ENCODE results near the gene DBN1. TPM values are rescaled to one million over a fixed set of nuclear protein-coding genes. Genes with fewer than 3 reads are reported as not detected.

Gene DBN1
- total and polyA plus RNA-seq, 2 experiments from 2014 or later: 163 to 257 TPM

- Histone ChIP-seq H3K4me2 (ENCODE audit: unreplicated experiment) (peak overlapping the region; percentile 76), H3K36me3 (ENCODE audit: low read depth) (no peaks in the 10 kb centered on the region), H3K9me2 (ENCODE audit: insufficient read depth) (no peaks in the 10 kb centered on the region), H3K9ac (peak overlapping the region; percentile 91), H3F3A (ENCODE audit: insufficient read depth) (no peaks in the 10 kb centered on the region), H3K9me3 (ENCODE audit: low read depth) (no peaks in the 10 kb centered on the region), H3K4me1 (ENCODE audit: insufficient read depth) (peaks cover 10% of the 10 kb centered on the region), H2AFZ (no peak overlapping the region), H4K20me1 (ENCODE audit: insufficient read depth) (no peaks in the 10 kb centered on the region), H3K27me3 (replicated peaks; ENCODE audit: insufficient read depth) (no peaks in the 10 kb centered on the region), H3K79me2 (ENCODE audit: insufficient read depth) (peaks cover 28% of the 10 kb centered on the region), H3K4me3 (peak overlapping the region; percentile 76), H3K27ac (no peak overlapping the region)
- in situ Hi-C loops (cut with MboI): no loop called here
- DNase-seq: no peak
- TF ChIP-seq EZH2 (IDR thresholded peaks at IDR 0.05; ENCODE audit: insufficient read depth, poor library complexity, severe bottlenecking) (no peak), EZH2phosphoT487 (IDR thresholded peaks at IDR 0.05; ENCODE audit: insufficient read depth, low read depth) (no peak)
- WGBS, 2 experiments (ENCODE audit: low coverage in 1 of 2, low lambda C conversion rate in 2 of 2, missing lambda C conversion rate in 2 of 2): 87% methylated on average over 10 to 11 of the region's 11 CpGs
Observed at GRCh38 chr5:177427919-177428573, 45.4 kb downstream of the DBN1 start.

- Histone ChIP-seq H3K36me3 (ENCODE audit: low read depth) (no peaks in the 10 kb centered on the region), H3K9ac (peak overlapping the region; percentile 91), H3K27me3 (replicated peaks; ENCODE audit: insufficient read depth) (no peaks in the 10 kb centered on the region), H3K79me2 (ENCODE audit: insufficient read depth) (peaks cover 28% of the 10 kb centered on the region), H4K20me1 (ENCODE audit: insufficient read depth) (no peaks in the 10 kb centered on the region), H3K9me2 (ENCODE audit: insufficient read depth) (no peaks in the 10 kb centered on the region), H3K4me2 (ENCODE audit: unreplicated experiment) (peak overlapping the region; percentile 76), H3K27ac (peak overlapping the region; percentile 57), H3K4me1 (ENCODE audit: insufficient read depth) (peaks cover 10% of the 10 kb centered on the region), H3K9me3 (ENCODE audit: low read depth) (no peaks in the 10 kb centered on the region), H2AFZ (peak overlapping the region; percentile 53), H3K4me3 (peak overlapping the region; percentile 76), H3F3A (ENCODE audit: insufficient read depth) (no peaks in the 10 kb centered on the region)
- DNase-seq: peak; percentile 44
- TF ChIP-seq EZH2phosphoT487 (IDR thresholded peaks at IDR 0.05; ENCODE audit: insufficient read depth, low read depth): no peak
- TF ChIP-seq EZH2 (IDR thresholded peaks at IDR 0.05; ENCODE audit: insufficient read depth, poor library complexity, severe bottlenecking): no peak
- WGBS, 2 experiments (ENCODE audit: low coverage in 1 of 2, low lambda C conversion rate in 2 of 2, missing lambda C conversion rate in 2 of 2): 13 to 14% methylated on average over 11 of the region's 11 CpGs
- in situ Hi-C loops (cut with MboI): no loop called here
Observed at GRCh38 chr5:177427211-177427822, 46.1 kb downstream of the DBN1 start.

GRCh38 chr5:177426566-177427210, 46.7 kb downstream of the DBN1 start, which contains the start of gene GRK6:
TSS of gene GRK6 (plus strand) at chr5:177426676. CDS start at chr5:177426846, 170 bp downstream.
- H3K79me2 ChIP-seq (ENCODE audit: insufficient read depth): peaks cover 28% of the 10 kb centered on the region
- H3K9me2 ChIP-seq (ENCODE audit: insufficient read depth): no peaks in the 10 kb centered on the region
- peak within 1 kb of the TSS; percentile 79 for H3K27ac ChIP-seq
- H3K9me3 ChIP-seq (ENCODE audit: low read depth): no peaks in the 10 kb centered on the region
- peaks cover 10% of the 10 kb centered on the region for H3K4me1 ChIP-seq (ENCODE audit: insufficient read depth)
- peak; percentile 74 for DNase-seq
- H2AFZ ChIP-seq: peak within 1 kb of the TSS; percentile 89
- no peaks in the 10 kb centered on the region for H3F3A ChIP-seq (ENCODE audit: insufficient read depth)
- peak within 1 kb of the TSS; percentile 76 for H3K4me2 ChIP-seq (ENCODE audit: unreplicated experiment)
- no peaks in the 10 kb centered on the region for H3K27me3 ChIP-seq (replicated peaks; ENCODE audit: insufficient read depth)
- H3K9ac ChIP-seq: peak within 1 kb of the TSS; percentile 91
- in situ Hi-C loops (cut with MboI): no loop called here
- H3K36me3 ChIP-seq (ENCODE audit: low read depth): no peaks in the 10 kb centered on the region
- peak within 1 kb of the TSS; percentile 76 for H3K4me3 ChIP-seq
- TF ChIP-seq EZH2 (IDR thresholded peaks at IDR 0.05; ENCODE audit: insufficient read depth, poor library complexity, severe bottlenecking): no peak
- TF ChIP-seq EZH2phosphoT487 (IDR thresholded peaks at IDR 0.05; ENCODE audit: insufficient read depth, low read depth): no peak
- 1 to 3% methylated on average over 6 to 80 of the region's 82 CpGs for WGBS, 2 experiments (ENCODE audit: low coverage in 1 of 2, low lambda C conversion rate in 2 of 2, missing lambda C conversion rate in 2 of 2)
- H4K20me1 ChIP-seq (ENCODE audit: insufficient read depth): no peaks in the 10 kb centered on the region

- no peaks in the 10 kb centered on the region for H3K27me3 ChIP-seq (replicated peaks; ENCODE audit: insufficient read depth)
- H3K4me1 ChIP-seq (ENCODE audit: insufficient read depth): peaks cover 10% of the 10 kb centered on the region
- peak; percentile 100 for DNase-seq
- no peaks in the 10 kb centered on the region for H3K9me2 ChIP-seq (ENCODE audit: insufficient read depth)
- H3K4me2 ChIP-seq (ENCODE audit: unreplicated experiment): peak overlapping the region; percentile 68
- peak overlapping the region; percentile 74 for H3K4me3 ChIP-seq
- H3K27ac ChIP-seq: peak overlapping the region; percentile 79
- H3F3A ChIP-seq (ENCODE audit: insufficient read depth): no peaks in the 10 kb centered on the region
- H3K9ac ChIP-seq: peak overlapping the region; percentile 80
- no peak for TF ChIP-seq EZH2phosphoT487 (IDR thresholded peaks at IDR 0.05; ENCODE audit: insufficient read depth, low read depth)
- TF ChIP-seq EZH2 (IDR thresholded peaks at IDR 0.05; ENCODE audit: insufficient read depth, poor library complexity, severe bottlenecking): no peak
- H4K20me1 ChIP-seq (ENCODE audit: insufficient read depth): no peaks in the 10 kb centered on the region
- H3K36me3 ChIP-seq (ENCODE audit: low read depth): no peaks in the 10 kb centered on the region
- peak overlapping the region; percentile 89 for H2AFZ ChIP-seq
- peaks cover 28% of the 10 kb centered on the region for H3K79me2 ChIP-seq (ENCODE audit: insufficient read depth)
- no peaks in the 10 kb centered on the region for H3K9me3 ChIP-seq (ENCODE audit: low read depth)
- 1 to 3% methylated on average over 47 to 52 of the region's 52 CpGs for WGBS, 2 experiments (ENCODE audit: low coverage in 1 of 2, low lambda C conversion rate in 2 of 2, missing lambda C conversion rate in 2 of 2)
- in situ Hi-C loops (cut with MboI): no loop called here
Observed at GRCh38 chr5:177425801-177426565, 47.5 kb downstream of the DBN1 start.

All from GM23248 (cell line).